ENCODE measurements around the gene SAMD4A.

GRCh38 chr14:54698966-54699530, 132.1 kb downstream of the SAMD4A start:
- TF ChIP-seq CTCF (IDR thresholded peaks at IDR 0.05) (no peak), POLR2AphosphoS5 (IDR thresholded peaks at IDR 0.05) (no peak)
